HL-60 (cell line): ENCODE data around the gene PIGZ.
A peak's percentile ranks its signal among the peaks of the same experiment; 100 is the strongest.

ENCODE experiments used
- DNase-seq, 2 experiments: peaks; one replicate each; pipeline ENCODE4 v3.0.0-alpha.2; 2010 to 2020; ENCODE audit warnings: low read depth in 1 of 2, low spot score in 1 of 2
- H3K27ac ChIP-seq: fragments of 250-450 bp; sonication (Bioruptor Pico); replicated peaks from 2 replicates; pipeline ENCODE4 v1.5.1; 2020; ENCODE audit warnings: mild to moderate bottlenecking, moderate library complexity
- H3K27me3 ChIP-seq: fragments of 250-450 bp; sonication (Bioruptor Pico); 2 replicates; pipeline ENCODE4 v1.5.1; 2021; ENCODE audit warnings: mild to moderate bottlenecking, moderate library complexity; ENCODE audit not compliant: insufficient read depth, poor library complexity, severe bottlenecking
- H3K4me3 ChIP-seq: replicated peaks from 2 replicates; pipeline ENCODE4 v1.5.1; 2011; ENCODE audit warnings: mild to moderate bottlenecking, control low read depth, low read length; ENCODE audit not compliant: insufficient read depth
- GABPA ChIP-seq: IDR thresholded peaks from 2 replicates; pipeline ENCODE4 v1.6.1; 2012; ENCODE audit warnings: low read depth
- POLR2AphosphoS5 ChIP-seq: IDR thresholded peaks from 2 replicates; pipeline ENCODE4 v1.6.1; 2012; ENCODE audit warnings: low read depth
- SPI1 ChIP-seq: IDR thresholded peaks from 2 replicates; pipeline ENCODE4 v1.6.1; 2012; ENCODE audit warnings: low read depth, mild to moderate bottlenecking, borderline replicate concordance
- TF ChIP-seq, protein P1 (sequence below): IDR thresholded peaks from 2 replicates; pipeline ENCODE4 v1.6.1; 2012; ENCODE audit warnings: low read depth; ENCODE audit not compliant: insufficient replicate concordance
- TF ChIP-seq, protein P2 (sequence below): IDR thresholded peaks from one replicate; pipeline ENCODE4 v1.5.1; 2011; ENCODE audit warnings: low read length, control low read depth, inconsistent platforms; ENCODE audit not compliant: insufficient read depth

PIGZ gene

DNA sequence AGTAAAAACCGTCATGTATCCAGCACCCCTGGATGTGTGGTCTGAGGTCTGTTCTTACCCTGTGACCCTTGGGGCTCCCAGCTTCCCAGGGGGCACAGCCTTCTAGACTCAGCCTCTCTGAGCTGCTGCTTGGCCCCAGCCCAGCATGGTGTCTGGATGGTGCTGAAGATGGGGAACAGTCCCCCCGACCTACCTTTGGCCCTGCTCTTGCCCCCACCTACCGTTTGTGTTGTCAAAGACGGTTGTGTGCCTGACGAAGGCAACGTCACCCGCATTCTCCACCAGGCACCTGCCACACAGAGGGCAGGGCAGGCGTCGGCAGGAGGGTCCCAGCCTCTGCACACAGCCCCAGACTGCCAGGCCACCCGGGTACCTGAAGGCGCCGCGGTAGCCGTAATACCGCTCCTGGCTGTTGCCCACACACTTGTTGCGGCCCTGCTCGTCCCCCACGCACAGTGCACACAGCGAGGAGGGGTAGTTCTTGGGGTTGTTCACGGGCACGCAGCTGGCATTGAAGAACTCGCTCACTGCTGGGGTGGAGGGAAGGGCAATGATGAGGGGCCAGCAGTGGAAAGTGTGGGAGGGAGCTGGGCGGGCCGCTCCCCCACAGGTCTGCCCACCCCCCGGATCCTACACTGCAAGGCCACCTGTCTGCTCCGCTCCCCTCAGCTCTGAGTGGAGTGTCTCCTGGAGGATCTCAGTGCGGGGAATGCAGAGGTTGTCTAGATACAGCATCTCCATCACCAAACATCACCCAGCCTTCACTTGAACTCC is 40.0 kb upstream of the PIGZ start:
- no peak overlapping the region for H3K27ac ChIP-seq
- H3K27me3 ChIP-seq = no peaks in the 10 kb centered on the region
- H3K4me3 ChIP-seq = no peak overlapping the region
- no peak for DNase-seq
- TF ChIP-seq, protein P1, sequence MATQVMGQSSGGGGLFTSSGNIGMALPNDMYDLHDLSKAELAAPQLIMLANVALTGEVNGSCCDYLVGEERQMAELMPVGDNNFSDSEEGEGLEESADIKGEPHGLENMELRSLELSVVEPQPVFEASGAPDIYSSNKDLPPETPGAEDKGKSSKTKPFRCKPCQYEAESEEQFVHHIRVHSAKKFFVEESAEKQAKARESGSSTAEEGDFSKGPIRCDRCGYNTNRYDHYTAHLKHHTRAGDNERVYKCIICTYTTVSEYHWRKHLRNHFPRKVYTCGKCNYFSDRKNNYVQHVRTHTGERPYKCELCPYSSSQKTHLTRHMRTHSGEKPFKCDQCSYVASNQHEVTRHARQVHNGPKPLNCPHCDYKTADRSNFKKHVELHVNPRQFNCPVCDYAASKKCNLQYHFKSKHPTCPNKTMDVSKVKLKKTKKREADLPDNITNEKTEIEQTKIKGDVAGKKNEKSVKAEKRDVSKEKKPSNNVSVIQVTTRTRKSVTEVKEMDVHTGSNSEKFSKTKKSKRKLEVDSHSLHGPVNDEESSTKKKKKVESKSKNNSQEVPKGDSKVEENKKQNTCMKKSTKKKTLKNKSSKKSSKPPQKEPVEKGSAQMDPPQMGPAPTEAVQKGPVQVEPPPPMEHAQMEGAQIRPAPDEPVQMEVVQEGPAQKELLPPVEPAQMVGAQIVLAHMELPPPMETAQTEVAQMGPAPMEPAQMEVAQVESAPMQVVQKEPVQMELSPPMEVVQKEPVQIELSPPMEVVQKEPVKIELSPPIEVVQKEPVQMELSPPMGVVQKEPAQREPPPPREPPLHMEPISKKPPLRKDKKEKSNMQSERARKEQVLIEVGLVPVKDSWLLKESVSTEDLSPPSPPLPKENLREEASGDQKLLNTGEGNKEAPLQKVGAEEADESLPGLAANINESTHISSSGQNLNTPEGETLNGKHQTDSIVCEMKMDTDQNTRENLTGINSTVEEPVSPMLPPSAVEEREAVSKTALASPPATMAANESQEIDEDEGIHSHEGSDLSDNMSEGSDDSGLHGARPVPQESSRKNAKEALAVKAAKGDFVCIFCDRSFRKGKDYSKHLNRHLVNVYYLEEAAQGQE = no peak
- TF ChIP-seq, protein P2, sequence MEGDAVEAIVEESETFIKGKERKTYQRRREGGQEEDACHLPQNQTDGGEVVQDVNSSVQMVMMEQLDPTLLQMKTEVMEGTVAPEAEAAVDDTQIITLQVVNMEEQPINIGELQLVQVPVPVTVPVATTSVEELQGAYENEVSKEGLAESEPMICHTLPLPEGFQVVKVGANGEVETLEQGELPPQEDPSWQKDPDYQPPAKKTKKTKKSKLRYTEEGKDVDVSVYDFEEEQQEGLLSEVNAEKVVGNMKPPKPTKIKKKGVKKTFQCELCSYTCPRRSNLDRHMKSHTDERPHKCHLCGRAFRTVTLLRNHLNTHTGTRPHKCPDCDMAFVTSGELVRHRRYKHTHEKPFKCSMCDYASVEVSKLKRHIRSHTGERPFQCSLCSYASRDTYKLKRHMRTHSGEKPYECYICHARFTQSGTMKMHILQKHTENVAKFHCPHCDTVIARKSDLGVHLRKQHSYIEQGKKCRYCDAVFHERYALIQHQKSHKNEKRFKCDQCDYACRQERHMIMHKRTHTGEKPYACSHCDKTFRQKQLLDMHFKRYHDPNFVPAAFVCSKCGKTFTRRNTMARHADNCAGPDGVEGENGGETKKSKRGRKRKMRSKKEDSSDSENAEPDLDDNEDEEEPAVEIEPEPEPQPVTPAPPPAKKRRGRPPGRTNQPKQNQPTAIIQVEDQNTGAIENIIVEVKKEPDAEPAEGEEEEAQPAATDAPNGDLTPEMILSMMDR = no peak
- TF ChIP-seq POLR2AphosphoS5 (no peak), SPI1 (no peak), GABPA (no peak)

DNA sequence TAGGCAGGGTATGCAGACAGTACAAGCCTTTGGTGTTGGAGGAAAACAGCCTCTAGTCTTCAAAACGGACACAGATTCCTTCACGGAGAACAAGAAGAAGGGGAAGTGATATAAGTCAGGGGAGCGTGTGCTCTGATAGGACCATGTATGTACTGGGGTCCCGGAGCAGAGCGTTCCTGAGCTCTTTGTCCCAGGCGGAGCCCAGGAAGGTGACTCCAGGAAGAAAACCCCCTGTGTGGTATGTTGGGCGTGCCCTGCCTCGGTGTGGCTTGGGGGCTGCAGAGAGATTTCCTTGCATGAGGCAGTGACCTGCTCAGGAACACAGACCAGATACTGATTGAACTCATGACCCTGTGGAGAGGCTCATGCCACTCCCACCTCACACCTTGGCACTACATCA is 39.3 kb upstream of the PIGZ start:
- H3K27ac ChIP-seq = no peak overlapping the region
- H3K27me3 ChIP-seq = no peaks in the 10 kb centered on the region
- TF ChIP-seq POLR2AphosphoS5 (no peak), SPI1 (peak; percentile 44; the same call in 1 of the 2 replicates), GABPA (no peak)
- TF ChIP-seq, protein P2 = no peak
- TF ChIP-seq, protein P1 = no peak

DNA sequence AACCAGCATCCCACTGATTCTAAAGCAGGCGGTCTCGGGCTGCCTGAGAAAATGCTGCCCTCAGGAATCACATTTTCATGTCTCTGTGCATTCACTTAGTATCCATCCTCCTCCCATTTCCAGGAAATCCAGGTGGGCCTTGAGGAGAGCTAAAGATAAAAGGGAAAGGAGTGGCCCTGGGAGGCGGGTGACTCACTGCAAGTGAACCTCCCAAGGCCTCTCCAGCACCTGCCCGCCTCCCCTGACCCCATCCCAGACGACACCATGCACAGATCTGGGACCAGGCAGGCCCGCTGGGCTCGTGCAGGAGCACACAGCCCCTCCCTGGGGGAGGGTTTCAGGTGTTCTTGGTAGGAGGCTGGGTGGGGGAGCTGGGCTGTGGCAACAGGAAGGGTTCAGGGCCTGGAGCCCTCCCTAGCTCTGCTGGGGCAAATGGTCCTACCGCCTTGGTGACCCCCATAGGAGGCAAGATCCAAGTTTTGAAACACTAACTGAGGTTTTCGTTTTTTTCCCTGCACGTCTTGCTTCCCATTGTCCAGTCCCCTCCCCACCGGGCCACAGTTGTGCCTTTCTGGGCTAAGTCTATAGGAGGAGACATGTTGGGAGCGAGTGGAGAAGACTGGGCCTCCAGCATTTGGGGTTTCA is 38.8 kb upstream of the PIGZ start:
- Histone ChIP-seq H3K27me3 (no peaks in the 10 kb centered on the region), H3K27ac (no peak overlapping the region), H3K4me3 (no peak overlapping the region)
- DNase-seq = no peak
- TF ChIP-seq, protein P2 = no peak
- TF ChIP-seq, protein P1 = no peak
- TF ChIP-seq POLR2AphosphoS5 = no peak
- no peak for TF ChIP-seq SPI1
- TF ChIP-seq GABPA = no peak

More for the DNA sequence above, 39.3 kb upstream of the PIGZ start:
- H3K4me3 ChIP-seq = no peak overlapping the region
- DNase-seq = no peak
